ENCODE results near the gene EMILIN2.
"Not testable (repeated sequence)": the region's sequence is repeated elsewhere in the genome, so short reads cannot be mapped to it uniquely, and the experiment has no call there.

Gene EMILIN2

DNA sequence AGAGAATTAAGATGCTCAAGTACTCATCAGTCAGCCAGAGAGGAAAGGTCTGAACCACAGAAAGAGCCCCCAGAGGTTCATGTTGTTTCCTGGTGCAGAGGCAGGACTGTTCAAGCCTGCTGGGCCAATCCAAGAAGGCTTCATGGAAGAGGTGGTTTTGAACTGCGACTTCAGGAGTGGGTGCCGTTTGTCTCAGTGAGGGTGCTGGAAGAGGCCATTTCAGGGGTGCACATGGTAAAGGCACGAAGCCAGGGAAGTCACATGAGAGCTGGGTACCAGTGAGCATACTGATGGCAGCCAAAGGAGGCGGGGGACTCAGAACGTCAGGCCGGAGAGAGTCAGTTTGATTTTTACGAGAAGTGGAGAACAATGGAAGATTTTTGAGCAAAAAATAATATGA, 55.5 kb downstream of the EMILIN2 start:
- no peak for DNase-seq

DNA sequence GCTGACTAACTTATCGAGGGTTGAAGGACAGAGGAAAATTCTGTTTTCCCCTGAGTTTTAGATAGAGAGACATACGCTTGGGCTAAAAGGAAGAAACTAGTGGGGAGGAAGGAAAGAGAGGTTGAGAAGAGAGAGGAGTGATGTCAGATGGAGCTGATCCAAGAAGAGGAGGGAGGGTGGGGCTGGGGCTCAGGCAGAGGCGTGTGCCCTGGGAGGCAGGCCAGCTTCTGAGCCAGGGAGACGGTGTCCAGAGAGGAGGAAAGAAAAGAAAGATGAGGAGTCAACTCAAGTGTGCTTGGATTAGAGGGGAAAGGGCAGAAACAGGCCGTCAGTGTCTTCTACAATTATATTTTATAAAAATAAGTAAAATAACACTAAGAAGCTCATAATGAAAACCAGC, 56.2 kb downstream of the EMILIN2 start:
- no peak for DNase-seq

DNA sequence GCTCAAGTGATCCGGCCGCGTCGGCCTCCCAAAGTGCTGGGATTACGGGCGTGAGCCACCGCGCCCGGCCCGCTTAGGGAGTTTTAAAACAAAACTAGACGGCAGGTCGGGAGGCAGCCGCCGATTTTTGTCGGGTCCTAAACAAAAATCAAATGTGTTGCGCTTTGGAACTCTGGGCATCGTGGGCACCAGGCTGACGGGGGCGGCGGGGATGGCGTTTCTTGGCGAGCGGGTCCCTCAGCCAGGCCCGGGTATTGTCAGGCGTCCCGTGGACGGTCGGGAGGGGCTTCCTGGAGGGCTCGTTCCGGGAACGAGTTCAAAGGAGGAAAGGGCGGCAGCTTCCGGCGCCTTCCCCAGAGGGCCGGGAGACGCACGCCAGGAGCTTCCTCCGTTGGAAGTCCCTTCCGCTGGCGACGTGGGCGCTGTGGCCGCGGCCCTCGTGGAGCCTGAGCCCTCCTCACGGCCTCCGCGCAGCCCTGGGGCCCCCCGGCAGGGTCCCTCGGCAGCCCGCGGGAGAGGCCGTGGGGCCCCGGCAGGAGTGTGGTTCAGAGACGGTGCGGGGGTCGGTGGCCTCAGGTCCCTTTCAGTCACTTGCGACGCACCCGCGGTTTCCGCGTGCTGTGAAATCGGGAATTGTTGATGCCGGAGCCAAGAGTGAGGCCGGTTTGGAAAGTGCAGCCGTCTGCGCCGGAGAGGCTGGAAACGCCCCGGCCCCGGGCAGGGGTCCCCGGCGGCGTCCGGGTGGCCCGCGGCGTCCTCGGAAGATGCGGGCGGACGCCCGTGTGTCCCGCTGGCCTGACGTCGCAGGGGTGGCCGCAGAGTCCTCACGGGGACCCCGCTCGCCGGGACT, 59.3 kb downstream of the EMILIN2 start:
- DNase-seq, result peak; percentile 59

DNA sequence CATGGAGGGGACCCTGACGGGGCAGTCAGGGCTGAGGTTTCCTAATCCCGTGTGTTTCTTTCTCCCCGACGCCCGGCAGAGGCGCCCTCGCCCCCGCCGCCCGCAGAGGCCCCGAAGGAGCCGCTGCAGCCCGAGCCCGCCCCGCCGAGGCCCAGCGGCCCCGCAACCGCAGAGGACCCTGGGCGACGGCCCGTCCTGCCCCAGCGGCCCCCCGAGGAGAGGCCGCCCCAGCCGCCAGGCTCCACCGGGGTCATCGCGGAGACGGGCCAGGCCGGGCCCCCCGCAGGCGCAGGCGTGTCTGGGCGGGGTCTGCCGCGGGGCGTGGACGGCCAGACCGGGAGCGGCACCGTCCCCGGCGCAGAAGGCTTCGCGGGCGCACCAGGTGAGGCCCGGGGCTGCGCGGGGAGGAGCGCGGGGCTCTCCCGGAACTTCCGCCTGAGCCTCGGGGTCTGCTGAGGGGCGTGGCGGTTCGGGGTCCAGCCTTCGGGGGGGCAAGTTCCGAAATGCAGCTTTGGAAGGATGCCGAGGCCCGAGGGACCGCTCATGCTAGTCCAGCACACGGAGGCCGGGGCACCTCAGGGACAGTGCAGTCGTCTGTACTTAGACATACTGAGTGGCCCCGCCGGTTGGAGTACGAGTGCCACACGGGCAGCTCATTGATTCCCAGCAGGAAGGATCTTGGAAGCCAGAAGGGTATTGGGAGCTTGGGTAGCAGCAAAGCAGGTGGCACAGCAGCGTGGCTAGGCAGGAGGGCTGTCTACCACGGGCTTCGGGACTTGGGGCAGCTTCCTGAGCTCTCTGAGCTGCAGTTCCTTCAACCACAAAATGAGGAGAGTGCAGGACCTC, 60.1 kb downstream of the EMILIN2 start:
- peak; percentile 63 for DNase-seq

DNA sequence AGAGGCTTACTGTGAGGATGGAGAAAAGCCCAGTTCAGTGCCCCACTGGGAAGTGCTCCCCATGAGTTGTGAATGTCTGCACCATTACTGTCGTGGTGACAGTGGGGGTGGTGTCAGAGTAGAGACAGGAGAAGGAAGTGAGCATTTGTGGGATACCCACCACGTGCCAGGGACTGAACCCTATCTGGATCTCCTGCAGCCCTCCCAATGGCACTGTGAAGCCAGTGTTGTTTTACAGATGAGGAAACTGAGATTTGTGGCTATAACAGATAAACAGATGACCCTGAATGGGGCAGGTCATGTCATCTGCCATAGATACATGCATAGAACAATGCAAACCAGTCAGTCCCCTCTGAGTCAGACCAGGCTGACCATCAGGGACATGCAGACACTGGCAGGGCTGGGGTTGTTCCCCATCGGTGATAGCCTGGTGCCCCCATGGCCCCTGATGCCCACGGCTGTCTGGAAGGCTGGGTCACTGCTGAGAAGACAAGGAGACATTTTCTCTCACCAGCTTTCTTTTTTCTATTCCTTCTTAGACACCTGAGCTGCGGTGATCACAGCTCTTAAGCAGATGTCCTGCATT, 60.8 kb downstream of the EMILIN2 start:
- DNase-seq, result no peak

DNA sequence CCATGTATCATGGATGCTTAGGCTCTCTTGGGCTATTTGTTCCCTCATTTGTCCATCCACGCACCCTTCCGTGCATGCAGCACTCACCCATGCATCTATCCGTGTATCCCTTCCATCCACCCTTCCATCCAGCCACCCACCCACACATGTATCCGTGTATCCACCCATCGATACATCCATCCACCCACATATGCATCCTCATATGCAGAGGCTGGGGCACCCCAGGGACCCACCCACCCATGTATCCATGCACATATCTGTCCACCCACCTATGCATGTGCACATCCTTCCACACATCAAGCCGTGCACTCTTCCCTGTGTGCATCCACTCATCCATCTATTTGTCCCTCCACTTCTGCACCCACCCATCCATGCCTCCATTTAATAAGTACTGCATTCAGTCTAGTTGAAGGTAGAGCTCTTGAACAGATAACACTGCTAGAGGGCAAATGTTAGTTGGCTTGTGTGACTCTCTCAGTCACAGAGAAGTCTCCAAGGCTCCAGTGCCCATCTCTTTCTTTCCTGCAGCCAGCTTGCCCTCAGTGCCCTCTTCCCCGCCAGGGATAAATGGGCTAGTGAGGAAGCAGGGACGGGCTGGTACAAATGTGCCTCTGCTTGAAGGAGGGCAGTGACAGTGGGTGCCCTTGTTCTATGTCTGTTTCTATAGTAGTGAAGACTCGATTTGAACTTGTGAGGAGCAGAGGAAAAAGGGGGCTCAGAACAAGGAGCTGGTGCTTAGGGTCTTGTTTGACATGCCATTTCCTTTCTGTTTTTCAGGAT, 61.5 kb downstream of the EMILIN2 start:
- no peak for DNase-seq

DNA sequence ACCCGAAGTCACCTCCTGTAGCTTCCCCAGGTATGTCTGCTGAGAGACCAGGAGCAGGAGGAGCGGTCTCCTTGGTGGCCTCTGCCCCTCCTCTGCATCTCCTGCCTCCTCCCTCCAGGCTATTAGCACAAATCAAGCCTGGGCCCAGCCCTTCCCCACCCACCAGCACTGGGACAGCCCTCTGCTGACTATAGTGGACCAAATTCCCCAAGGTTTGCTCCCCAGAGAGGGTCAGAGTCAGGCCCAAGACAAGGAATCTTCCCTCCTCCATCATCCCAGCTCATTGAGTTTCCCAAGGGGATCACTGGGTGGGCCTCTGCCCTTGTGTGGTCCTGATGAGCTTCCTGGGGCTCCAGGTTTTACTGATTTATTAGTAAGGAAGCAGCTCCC, 62.1 kb downstream of the EMILIN2 start:
- no peak for DNase-seq

DNA sequence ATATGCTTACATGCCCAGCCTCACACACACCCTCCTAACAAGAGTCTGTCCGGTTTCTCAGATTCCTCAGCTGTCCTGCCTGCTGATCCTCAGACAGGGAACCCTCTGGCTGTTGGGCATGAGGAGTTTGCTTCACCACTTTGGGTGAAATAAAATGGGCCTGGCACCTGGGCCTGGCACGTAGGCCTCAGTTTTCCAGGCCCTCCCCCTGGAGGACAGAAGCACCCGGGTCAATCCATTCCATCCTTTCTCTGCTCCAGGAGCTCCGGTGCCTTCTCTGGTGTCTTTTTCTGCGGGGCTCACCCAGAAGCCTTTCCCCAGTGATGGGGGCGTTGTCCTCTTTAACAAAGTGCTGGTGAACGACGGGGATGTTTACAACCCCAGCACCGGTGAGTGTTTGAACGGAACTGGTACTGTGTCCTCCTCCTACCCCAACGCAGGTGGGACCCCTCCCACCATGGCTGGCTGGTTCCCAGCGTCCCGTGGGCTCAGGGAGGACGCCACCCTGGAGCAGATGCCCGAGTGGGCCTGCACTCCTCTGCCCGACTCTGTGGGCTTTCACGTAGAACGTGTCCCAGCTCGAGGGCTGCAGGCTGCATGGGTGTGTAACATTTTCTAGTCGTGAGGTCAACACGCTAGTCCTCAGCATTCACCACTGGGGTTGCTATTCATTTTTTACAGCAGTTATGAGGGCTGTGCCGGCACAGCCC, 62.8 kb downstream of the EMILIN2 start:
- DNase-seq, result no peak

DNA sequence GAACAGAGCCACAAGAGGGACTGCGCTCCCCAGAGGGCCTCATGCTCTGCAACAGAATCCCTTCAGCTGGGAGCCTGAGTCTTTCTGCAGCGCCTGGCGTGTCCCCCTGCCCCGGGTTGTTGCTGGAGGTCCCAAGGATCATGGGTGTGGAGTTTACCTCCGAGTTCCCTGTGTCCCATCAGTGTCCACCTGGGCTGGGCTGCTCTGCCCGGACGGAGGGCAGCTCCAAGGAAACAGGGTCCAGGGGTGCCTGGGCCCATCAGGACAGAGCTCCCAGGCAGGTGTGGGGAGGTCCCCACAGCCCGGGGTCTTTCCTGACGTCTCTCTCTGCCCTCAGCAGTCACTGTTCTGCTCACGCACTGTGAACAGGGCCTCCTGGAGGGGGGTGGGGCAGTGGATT, 63.5 kb downstream of the EMILIN2 start:
- no peak for DNase-seq

DNA sequence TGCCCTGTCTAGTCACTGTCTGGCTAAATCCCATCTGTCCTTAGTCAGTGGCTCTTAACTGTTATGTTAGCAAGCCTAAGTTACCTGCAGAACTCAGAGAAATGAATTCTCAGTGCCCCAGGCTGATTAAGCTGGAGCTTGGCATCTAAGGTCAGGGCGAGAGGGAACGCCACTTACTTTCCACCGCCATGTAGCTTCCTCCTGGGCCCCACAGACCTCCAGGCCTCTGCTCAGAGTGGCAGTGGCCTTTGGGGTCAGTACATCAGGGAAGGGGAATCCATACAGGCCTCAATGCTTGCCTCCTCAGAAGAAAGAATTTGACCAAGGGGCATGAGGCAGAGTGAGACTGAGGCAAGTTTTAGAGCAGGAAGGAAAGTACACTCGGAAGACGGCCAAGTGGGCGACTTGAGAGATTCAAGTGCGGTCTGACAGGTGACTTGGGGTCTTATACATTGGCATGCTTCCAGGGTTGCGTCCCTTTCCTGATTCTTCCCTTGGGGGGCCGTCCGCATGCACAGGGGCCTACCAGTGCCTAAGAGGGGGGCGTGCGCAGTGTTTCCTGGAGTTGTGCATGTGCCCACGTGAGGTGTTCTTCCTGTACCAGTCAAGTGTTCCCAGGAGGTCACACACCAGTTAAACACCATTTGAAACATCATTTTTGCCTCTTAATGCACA, 64.1 kb downstream of the EMILIN2 start:
- no peak for DNase-seq

DNA sequence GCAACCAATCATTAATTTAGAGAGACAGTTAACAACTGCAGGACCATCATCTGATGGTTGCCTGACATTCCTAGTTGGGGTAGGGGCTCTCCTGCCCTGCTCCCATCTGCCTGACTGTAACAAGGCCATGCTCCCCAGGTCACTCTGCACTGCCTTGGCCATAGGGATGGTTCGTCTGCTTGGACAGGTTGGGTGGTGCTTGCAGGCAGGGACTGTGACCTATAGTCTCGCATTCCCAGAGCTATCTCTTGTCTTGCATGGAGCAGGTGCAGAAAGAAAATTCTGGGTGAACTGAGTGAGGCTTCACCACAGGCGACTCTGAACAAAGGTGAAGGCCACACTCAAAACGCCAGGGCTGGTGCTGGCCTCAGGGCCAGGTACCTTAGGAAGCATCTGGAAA, 64.7 kb downstream of the EMILIN2 start:
- DNase-seq, result no peak

DNA sequence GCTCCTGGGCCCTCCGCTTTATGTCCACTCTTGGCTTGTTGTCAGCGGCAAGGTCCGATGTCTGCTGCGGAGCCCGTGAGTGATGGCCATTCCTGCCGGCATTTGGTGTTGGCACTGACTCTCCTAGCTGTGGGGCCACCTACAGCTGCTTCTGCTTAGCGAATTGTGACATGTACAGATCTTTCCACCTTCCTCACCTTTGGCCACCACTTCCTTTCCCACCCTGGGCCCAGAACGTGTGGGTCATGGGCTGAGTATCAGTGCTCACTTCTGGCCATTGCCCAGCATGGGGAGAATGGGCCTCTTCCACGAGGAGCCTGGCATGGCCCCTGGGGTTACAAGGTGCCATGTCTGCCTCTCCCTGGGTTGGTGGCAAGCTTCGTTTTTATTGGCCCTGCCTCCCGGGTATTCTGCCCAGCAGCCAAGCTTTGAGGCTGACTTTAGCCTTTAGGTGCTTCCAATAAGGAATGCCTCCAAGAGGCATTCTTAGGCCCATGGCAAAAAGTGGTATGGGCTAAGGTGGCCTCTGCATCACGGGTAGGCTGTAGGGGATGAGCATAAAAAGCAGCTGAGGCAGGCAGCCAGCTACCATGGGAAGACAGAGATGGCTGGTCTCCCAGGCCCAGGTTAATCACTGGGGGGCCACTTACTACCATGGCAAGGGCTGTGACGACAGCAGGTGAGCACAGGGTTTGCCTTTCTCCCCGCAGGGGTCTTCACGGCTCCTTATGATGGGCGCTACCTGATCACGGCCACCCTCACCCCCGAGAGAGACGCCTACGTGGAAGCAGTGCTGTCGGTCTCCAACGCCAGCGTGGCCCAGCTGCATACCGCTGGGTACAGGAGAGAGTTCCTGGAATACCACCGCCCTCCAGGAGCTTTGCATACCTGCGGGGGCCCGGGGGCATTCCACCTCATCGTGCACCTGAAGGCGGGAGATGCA, 65.8 kb downstream of the EMILIN2 start:
- DNase-seq, result no peak

DNA sequence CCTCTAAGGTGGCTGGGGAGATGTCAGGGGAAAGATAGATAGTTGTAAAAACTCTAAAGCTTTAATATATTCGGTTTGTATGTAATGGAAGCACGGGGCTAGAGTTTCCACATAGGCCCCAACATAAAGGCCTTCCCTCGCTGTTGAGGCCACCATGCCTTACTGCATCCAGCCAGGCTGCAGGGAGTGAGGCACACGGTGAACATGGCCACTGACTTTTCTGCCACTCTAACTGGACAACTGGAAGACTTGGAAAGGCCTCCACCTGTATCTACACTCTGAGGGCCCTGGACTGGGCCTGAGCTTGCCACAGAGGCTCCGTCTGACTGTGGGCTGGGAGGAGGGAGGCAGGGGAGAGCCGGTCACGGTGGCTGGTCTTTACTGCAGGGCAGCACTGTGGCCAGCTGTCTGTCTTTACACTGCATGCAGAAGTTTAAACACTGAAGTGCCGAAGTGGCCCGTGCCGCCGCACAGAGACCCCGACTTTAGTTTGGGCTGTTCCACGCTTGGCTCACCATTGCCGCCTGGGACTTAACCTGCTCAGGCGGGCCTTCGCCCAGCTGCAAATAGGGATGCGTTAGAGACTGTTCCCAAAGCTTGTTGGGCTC, 66.7 kb downstream of the EMILIN2 start:
- DNase-seq, result no peak

DNA sequence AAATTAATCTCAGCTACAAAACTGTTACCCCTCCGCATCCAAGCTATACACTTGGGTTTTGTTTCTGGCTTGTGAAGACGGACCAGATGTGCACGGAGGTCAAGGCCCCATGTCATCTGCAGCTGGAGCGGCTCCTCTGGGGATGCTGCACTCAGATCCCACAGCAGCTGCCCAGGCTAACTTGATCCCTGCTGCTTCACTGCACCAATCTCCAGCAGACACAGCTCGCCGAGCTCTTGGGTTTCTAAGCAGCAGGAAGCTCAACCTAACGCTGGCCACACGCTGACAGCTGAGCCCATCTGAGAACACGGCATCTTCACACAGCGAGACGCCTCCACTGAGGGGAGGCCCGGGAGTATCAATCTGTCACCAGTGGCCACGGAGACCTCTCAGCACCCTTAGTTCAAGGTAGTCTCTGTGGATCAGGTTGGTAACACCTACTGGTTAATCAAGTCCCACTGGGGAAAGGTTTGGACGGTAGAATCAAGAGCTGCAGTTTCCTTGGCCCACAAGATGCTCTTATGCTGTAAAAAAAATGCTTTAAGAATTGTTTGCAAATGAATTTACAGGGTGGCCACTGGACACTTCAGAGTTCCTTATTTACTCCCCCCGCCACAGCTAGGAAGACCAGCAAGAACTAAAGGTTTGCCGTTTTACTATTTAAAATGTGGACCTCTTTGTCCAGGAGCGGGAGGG, 67.5 kb downstream of the EMILIN2 start:
- DNase-seq, result no peak

DNA sequence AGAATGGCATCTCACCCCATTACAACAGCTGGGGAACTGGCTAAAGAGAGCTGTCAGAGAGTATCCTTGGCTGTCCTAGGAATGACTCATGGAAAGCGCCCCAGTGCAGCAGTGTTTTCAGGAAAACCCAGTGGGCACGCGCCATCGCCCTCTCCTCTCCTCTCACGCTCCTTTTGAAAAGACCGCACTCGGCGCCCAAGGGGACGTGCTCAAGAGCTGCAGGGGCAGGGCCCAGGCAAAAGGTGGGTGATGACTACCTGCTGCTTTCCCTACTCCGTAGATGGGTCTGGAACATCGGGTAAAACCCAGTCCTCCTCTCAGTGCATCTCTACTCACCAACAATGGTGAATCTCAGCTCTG, 68.1 kb downstream of the EMILIN2 start:
- DNase-seq, result no peak

DNA sequence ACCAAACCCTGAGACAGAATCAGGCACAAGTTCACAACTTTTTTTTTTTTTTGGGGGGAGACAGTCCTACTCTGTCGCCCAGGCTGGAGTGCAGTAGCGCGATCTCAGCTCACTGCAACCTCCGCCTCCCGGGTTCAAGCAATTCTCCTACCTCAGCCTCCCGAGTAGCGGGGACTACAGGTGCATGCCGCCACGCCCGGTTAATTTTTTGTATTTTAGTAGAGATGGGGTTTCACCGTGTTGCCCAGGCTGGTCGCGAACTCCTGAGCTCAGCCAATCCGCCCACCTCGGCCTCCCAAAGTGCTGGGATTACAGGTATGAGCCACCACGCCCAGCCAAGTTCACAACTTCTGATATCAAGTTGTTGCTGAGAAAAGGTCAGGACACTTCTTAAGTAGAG, 68.7 kb downstream of the EMILIN2 start:
- not testable (repeated sequence) for DNase-seq

DNA sequence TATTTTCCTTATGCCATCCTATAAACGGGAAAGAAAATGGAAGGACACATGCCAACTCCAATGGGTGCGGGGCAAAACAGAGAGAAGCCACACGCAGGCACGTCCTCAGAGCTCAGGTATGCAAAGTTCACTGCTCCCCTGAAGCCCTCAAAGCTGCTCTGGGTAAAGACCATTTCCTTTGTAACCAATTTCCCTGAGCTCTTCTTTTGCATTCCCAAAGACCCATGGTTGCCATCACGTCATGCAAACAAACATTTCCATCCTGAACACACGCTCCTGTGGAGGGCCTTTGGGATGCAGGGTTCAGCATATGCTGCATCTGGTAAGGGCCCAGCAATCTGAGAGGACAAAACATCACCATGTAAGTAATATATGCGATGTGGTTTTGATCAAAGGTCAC, 69.4 kb downstream of the EMILIN2 start:
- DNase-seq, result no peak

DNA sequence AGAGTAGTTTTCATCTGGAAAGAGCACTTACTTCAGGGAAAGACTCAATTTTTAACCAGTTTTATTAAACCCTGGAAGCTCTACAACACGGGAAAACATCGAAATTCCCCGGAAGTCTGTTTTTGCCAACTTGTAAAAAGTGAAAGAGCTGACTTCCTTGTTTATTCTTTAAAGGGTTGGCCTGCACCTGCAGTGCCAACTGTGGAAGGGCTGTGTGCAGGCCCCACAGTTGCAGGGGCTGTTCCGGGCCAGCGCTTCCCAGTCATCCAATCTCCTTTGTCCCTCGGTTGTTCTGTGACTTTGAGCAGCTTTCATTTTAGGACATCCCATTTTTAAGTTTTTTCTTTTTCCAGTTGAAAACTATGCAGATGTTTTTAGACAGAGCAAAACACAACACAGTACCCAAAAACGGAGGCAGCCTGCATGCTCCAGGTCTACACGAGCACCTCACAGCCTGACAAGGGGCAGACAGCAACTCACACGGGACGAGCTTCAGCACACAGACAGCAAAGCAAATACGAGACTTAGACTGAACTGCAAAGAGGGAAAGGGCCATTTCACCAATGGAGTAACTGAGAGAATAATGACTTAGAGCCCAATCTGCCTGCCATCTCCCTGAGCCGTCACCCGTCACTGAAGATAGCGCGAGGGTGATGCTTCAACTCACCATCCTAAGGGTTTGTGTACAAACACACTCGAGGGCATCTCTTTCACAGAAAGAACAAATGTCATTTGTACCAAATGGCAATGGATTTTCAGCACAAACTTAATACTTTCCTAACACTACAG, 70.6 kb downstream of the EMILIN2 start:
- no peak for DNase-seq

All from activated CD4-positive, CD25-positive, alpha-beta regulatory T cell treated with anti-CD3 and anti-CD28 coated beads, Interleukin-2, amount 50 U/mL, for 72 hours (primary cell).